HepG2 (cell line): ENCODE measurements around the gene B3GALT6. TPM values are rescaled to one million over a fixed set of nuclear protein-coding genes. Genes with fewer than 3 reads are reported as not detected.

Source experiments
- ATAC-seq: fragments of 200-7000 bp; cut with Tn5 transposase; 3 replicates; pipeline ENCODE4 v1.9.1; 2020; ENCODE audit warnings: mild to moderate bottlenecking, moderate library complexity
- BruUV-seq: library from RNA; stranded (reverse); fragments of 400-500 nt; replicated peaks from 2 replicates; lab custom pipeline; 2021; lab: Mats Ljungman, UMichigan
- CTCF ChIA-PET: fragments of 300-600 bp; formaldehyde crosslinking; extraction: SDS; loops from one replicate; lab custom pipeline; 2021; ENCODE audit warnings: low total read pairs, inconsistent platforms, low intra/inter-chr PET ratio; lab: Yijun Ruan, JAX
- POLR2A ChIA-PET: fragments of 350-600 bp; sonication (Branson Sonifier 250); formaldehyde crosslinking; loops from one replicate; lab custom pipeline; 2020; ENCODE audit warnings: antibody characterized with exemption, inconsistent platforms; lab: Yijun Ruan, JAX
- DNase-seq: peaks from one replicate; pipeline ENCODE4 v3.0.0-alpha.2; 2015; ENCODE audit warnings: low spot score
- FAIRE-seq: peaks from 3 replicates; lab custom pipeline; 2011; peaks lifted over from hg19 to GRCh38; lab: Jason Lieb, UNC
- H2AFZ ChIP-seq: one replicate; pipeline ENCODE4 v1.6.1; 2011; ENCODE audit warnings: low read length, inconsistent platforms
- H3K27ac ChIP-seq: fragments of 300-600 bp; 3 replicates; pipeline ENCODE4 v1.8.0; 2011; ENCODE audit warnings: mixed run types, mild to moderate bottlenecking, mixed read lengths, low read length, inconsistent platforms; ENCODE audit not compliant: insufficient read depth; ENCODE audit errors: extremely low read length
- H3K27me3 ChIP-seq, 2 experiments: fragments of 200-600 bp in 1 of 2; 2 replicates in 1 of 2; 3 replicates in 1 of 2; pipeline versions ENCODE4 v1.6.0 to v1.8.0; 2011; ENCODE audit warnings: low read length in 2 of 2, mild to moderate bottlenecking in 2 of 2, moderate library complexity in 2 of 2, inconsistent platforms in 1 of 2; ENCODE audit not compliant: insufficient read depth in 2 of 2, control insufficient read depth in 1 of 2
- H3K36me3 ChIP-seq, 2 experiments: fragments of 200-600 bp in 1 of 2; replicated peaks in 1 of 2; 2 replicates in 1 of 2; 3 replicates in 1 of 2; pipeline versions ENCODE4 v1.5.1 to v1.8.0; 2011; ENCODE audit warnings: low read length in 2 of 2, inconsistent platforms in 1 of 2; ENCODE audit not compliant: insufficient read depth in 2 of 2, control insufficient read depth in 1 of 2
- H3K4me1 ChIP-seq: 2 replicates; pipeline ENCODE4 v1.5.1; 2012; ENCODE audit warnings: low read length, inconsistent platforms; ENCODE audit not compliant: insufficient read depth
- H3K4me2 ChIP-seq: 2 replicates; pipeline ENCODE4 v1.6.0; 2011; ENCODE audit warnings: low read depth, low read length, inconsistent platforms
- H3K4me3 ChIP-seq, 3 experiments: fragments of 200-600 bp in 1 of 3; sonication (generic), shearing (Covaris generic) in 1 of 3; replicated peaks in 1 of 3; 2 replicates each; pipeline ENCODE4 v1.5.1; 2011 to 2016; ENCODE audit warnings: low read length in 3 of 3, inconsistent platforms in 2 of 3, low read depth in 2 of 3, mild to moderate bottlenecking in 2 of 3, control low read depth in 1 of 3, mixed read lengths in 1 of 3; ENCODE audit not compliant: insufficient read depth in 1 of 3
- H3K79me2 ChIP-seq: one replicate; pipeline ENCODE4 v1.6.1; 2011; ENCODE audit warnings: low read length, inconsistent platforms; ENCODE audit not compliant: insufficient read depth
- H3K9ac ChIP-seq: 2 replicates; pipeline ENCODE4 v1.6.0; 2011; ENCODE audit warnings: mild to moderate bottlenecking, low read depth, low read length, inconsistent platforms; ENCODE audit not compliant: insufficient read depth
- H3K9me3 ChIP-seq: 2 replicates; pipeline ENCODE4 v1.5.1; 2012; ENCODE audit warnings: mild to moderate bottlenecking, low read length
- H4K20me1 ChIP-seq: 2 replicates; pipeline ENCODE4 v1.6.0; 2011; ENCODE audit warnings: inconsistent platforms, mild to moderate bottlenecking, low read length, moderate library complexity; ENCODE audit not compliant: insufficient read depth
- MBD4 ChIP-seq: IDR thresholded peaks from 2 replicates; pipeline ENCODE4 v1.6.1; 2012; ENCODE audit warnings: low read length, inconsistent platforms, borderline replicate concordance
- RFX1 ChIP-seq: fragments of 450-650 bp; IDR thresholded peaks from 2 replicates; pipeline ENCODE4 v1.6.1; 2017
- ZNF501 ChIP-seq: sonication (generic); formaldehyde crosslinking; IDR thresholded peaks from 2 replicates; pipeline ENCODE4 v1.5.1; 2020; ENCODE audit warnings: mild to moderate bottlenecking, moderate library complexity, missing genetic modification reagents
- whole genome bisulfite sequencing: methylation state at CpG from one replicate; pipeline ENCODE4 v1.1.6; 2017; ENCODE audit warnings: low lambda C conversion rate; 5-methylcytosine and 5-hydroxymethylcytosine counted together
- in situ Hi-C: cut with HindIII; loops from 2 replicates; pipeline ENCODE4 v1.10.0; 2017; ENCODE audit warnings: low pct_unique_long_range_greater_than_20kb; ENCODE audit not compliant: extremely low pct_ligation_motif_present
- intact Hi-C: fragments of 100-400 bp; cut with micrococcal nuclease; formaldehyde crosslinking; loops from one replicate; pipeline ENCODE4 v1.10.0; 2022; ENCODE audit not compliant: unreplicated experiment
- polyA plus RNA-seq, 8 experiments: library from polyadenylated mRNA; depleted of rRNA in 3 of 8; stranded (reverse) in 7 of 8; unstranded in 1 of 8; fragments of >200 nt; fragmentation: Illumina TruSeq in 4 of 8; extraction: Trizol in 4 of 8; gene quantifications; 2 replicates each; pipeline versions ENCODE4 v1.2.1 to v1.2.3, GENCODE V29; 2011 to 2016; ENCODE audit warnings: low read depth in 4 of 8, missing spikeins in 1 of 8, mixed read lengths in 1 of 8; ENCODE audit not compliant: insufficient read depth in 1 of 8
- total RNA-seq, 5 experiments: library from RNA; depleted of rRNA; stranded (reverse); fragments of >200 nt; fragmentation: Illumina TruSeq; extraction: Trizol; gene quantifications; 2 replicates each; pipeline ENCODE4 v1.2.3, GENCODE V29; 2016; ENCODE audit warnings: low read depth in 1 of 5
- TF ChIP-seq, protein P1 (sequence below): sonication (generic); formaldehyde crosslinking; IDR thresholded peaks from 2 replicates; pipeline ENCODE4 v1.5.1; 2020; ENCODE audit warnings: mild to moderate bottlenecking, missing genetic modification reagents, borderline replicate concordance
- TF ChIP-seq, protein P2 (sequence below): IDR thresholded peaks from 2 replicates; pipeline ENCODE4 v1.6.1; 2016; ENCODE audit warnings: mild to moderate bottlenecking

The B3GALT6 gene
- total and polyA plus RNA-seq, 2 of the 13 experiments (the other 11 are each of a cell fraction or from before 2014, with no cell fraction given) = 3.9 to 14.2 TPM

DNA sequence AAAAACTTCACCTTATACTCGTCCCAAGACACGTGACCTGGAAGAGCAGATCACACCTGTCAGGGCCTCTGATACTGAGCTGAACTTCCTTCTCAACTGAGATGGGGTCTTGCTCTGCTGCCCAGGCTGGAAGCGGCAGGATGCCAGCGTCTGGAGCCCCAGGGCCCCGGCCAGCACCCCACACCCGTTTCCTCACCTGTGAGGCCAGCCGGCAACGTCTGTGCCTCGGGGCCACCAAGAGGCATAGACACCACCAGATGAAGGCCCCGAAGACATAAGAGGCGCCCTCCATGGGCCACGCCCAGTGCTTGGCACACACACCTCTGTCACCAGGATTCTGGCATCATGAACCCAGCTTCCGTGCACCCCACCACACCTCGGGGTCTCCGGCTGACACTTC, 8.7 kb upstream of the B3GALT6 start:
- H3K36me3 ChIP-seq = peaks cover 34 to 74% of the 10 kb centered on the region in 2 experiments
- ChIA-PET POLR2A (no interaction called here), CTCF (no interaction called here)
- FAIRE-seq (no peak), ATAC-seq (no peak), DNase-seq (no peak)
- no peak for TF ChIP-seq RFX1
- TF ChIP-seq, protein P1, sequence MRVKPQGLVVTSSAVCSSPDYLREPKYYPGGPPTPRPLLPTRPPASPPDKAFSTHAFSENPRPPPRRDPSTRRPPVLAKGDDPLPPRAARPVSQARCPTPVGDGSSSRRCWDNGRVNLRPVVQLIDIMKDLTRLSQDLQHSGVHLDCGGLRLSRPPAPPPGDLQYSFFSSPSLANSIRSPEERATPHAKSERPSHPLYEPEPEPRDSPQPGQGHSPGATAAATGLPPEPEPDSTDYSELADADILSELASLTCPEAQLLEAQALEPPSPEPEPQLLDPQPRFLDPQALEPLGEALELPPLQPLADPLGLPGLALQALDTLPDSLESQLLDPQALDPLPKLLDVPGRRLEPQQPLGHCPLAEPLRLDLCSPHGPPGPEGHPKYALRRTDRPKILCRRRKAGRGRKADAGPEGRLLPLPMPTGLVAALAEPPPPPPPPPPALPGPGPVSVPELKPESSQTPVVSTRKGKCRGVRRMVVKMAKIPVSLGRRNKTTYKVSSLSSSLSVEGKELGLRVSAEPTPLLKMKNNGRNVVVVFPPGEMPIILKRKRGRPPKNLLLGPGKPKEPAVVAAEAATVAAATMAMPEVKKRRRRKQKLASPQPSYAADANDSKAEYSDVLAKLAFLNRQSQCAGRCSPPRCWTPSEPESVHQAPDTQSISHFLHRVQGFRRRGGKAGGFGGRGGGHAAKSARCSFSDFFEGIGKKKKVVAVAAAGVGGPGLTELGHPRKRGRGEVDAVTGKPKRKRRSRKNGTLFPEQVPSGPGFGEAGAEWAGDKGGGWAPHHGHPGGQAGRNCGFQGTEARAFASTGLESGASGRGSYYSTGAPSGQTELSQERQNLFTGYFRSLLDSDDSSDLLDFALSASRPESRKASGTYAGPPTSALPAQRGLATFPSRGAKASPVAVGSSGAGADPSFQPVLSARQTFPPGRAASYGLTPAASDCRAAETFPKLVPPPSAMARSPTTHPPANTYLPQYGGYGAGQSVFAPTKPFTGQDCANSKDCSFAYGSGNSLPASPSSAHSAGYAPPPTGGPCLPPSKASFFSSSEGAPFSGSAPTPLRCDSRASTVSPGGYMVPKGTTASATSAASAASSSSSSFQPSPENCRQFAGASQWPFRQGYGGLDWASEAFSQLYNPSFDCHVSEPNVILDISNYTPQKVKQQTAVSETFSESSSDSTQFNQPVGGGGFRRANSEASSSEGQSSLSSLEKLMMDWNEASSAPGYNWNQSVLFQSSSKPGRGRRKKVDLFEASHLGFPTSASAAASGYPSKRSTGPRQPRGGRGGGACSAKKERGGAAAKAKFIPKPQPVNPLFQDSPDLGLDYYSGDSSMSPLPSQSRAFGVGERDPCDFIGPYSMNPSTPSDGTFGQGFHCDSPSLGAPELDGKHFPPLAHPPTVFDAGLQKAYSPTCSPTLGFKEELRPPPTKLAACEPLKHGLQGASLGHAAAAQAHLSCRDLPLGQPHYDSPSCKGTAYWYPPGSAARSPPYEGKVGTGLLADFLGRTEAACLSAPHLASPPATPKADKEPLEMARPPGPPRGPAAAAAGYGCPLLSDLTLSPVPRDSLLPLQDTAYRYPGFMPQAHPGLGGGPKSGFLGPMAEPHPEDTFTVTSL (CRISPR knock-in tag) = no peak
- TF ChIP-seq, protein P2, sequence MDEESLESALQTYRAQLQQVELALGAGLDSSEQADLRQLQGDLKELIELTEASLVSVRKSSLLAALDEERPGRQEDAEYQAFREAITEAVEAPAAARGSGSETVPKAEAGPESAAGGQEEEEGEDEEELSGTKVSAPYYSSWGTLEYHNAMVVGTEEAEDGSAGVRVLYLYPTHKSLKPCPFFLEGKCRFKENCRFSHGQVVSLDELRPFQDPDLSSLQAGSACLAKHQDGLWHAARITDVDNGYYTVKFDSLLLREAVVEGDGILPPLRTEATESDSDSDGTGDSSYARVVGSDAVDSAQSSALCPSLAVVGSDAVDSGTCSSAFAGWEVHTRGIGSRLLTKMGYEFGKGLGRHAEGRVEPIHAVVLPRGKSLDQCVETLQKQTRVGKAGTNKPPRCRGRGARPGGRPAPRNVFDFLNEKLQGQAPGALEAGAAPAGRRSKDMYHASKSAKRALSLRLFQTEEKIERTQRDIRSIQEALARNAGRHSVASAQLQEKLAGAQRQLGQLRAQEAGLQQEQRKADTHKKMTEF (CRISPR knock-in tag) = no peak
- no peak for TF ChIP-seq MBD4
- TF ChIP-seq ZNF501 (CRISPR knock-in tag) = no peak
- H3K27ac ChIP-seq = no peak overlapping the region
- no peak overlapping the region for H2AFZ ChIP-seq
- H3K9me3 ChIP-seq = no peaks in the 10 kb centered on the region
- H3K79me2 ChIP-seq = peaks cover 20% of the 10 kb centered on the region
- no TSS peak for BruUV-seq
- H3K27me3 ChIP-seq = no peaks in the 10 kb centered on the region
- no peak overlapping the region for H3K4me3 ChIP-seq
- 96% methylated on average over 8 of the region's 15 CpGs for WGBS
- intact Hi-C loops = no loop called here
- in situ Hi-C loops = no loop called here
- H3K9ac ChIP-seq = no peak overlapping the region
- 0 out of 2 replicates have a peak, but pooled peaks cover 7% of the 10 kb centered on the region for H4K20me1 ChIP-seq
- H3K4me1 ChIP-seq = no peaks in the 10 kb centered on the region
- H3K4me2 ChIP-seq = no peak overlapping the region
